ENCODE data around the gene FAT4.

FAT4 gene

DNA sequence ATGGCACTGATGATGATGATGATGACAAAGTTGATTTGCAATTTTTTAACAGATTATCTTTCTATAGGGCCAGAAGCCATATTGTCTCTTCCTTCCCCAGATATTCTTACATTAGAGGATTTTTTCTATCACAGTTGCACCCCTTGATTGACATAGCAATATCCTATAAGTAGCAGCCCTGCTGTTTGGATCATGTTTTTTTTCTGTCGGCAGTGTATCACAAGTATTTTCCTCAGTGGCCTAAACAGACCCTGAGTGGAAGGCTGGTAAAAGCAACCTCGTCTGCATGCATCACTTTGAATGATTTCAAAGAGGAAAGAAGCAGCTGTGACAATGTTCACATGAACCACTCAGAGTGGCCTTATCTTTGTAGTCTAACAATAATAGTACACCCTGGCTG lies 41.0 kb downstream of the FAT4 start:
- Histone ChIP-seq H3K9me3 (ENCODE audit: control insufficient read depth, insufficient read depth, low read depth, low read length) (no peaks in the 10 kb centered on the region), H3K4me1 (ENCODE audit: control insufficient read depth, insufficient read depth, low read length) (peaks cover 5% of the 10 kb centered on the region; the same call in 1 of the 2 replicates), H3K4me3 (ENCODE audit: low read depth, low read length) (no peak overlapping the region), H3K36me3 (ENCODE audit: control insufficient read depth in 2 of 2, insufficient read depth in 1 of 2, low read length in 2 of 2) (no peaks in the 10 kb centered on the region), H3K27ac (ENCODE audit: extremely low read depth, low read depth, low read length) (no peak overlapping the region)
- TF ChIP-seq ZNF416 (tag by site-specific recombination; IDR thresholded peaks at IDR 0.05) (no peak), ZNF155 (tag by site-specific recombination; IDR thresholded peaks at IDR 0.05) (no peak), ZBTB17 (tag by site-specific recombination; IDR thresholded peaks at IDR 0.05) (no peak), ZNF24 (tag by site-specific recombination; IDR thresholded peaks at IDR 0.05) (no peak), ZNF341 (tag by site-specific recombination; IDR thresholded peaks at IDR 0.05; ENCODE audit: low read depth) (no peak), ZNF121 (tag by site-specific recombination; IDR thresholded peaks at IDR 0.05) (no peak), ZNF16 (tag by site-specific recombination; IDR thresholded peaks at IDR 0.05; ENCODE audit: low read depth) (no peak), ZNF19 (tag by site-specific recombination; IDR thresholded peaks at IDR 0.05; ENCODE audit: low read depth) (no peak), SP7 (tag by site-specific recombination; IDR thresholded peaks at IDR 0.05) (no peak), MEIS1 (CRISPR knock-in tag; IDR thresholded peaks at IDR 0.05; ENCODE audit: borderline replicate concordance) (no peak)
- TF ChIP-seq, protein P1, sequence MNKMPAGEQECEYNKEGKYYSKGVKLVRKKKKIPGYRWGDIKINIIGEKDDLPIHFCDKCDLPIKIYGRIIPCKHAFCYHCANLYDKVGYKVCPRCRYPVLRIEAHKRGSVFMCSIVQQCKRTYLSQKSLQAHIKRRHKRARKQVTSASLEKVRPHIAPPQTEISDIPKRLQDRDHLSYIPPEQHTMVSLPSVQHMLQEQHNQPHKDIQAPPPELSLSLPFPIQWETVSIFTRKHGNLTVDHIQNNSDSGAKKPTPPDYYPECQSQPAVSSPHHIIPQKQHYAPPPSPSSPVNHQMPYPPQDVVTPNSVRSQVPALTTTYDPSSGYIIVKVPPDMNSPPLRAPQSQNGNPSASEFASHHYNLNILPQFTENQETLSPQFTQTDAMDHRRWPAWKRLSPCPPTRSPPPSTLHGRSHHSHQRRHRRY (tag by site-specific recombination; IDR thresholded peaks at IDR 0.05) = no peak
- TF ChIP-seq, protein P2, sequence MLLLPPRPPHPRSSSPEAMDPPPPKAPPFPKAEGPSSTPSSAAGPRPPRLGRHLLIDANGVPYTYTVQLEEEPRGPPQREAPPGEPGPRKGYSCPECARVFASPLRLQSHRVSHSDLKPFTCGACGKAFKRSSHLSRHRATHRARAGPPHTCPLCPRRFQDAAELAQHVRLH (tag by site-specific recombination; IDR thresholded peaks at IDR 0.05) = no peak
- TF ChIP-seq, protein P3, sequence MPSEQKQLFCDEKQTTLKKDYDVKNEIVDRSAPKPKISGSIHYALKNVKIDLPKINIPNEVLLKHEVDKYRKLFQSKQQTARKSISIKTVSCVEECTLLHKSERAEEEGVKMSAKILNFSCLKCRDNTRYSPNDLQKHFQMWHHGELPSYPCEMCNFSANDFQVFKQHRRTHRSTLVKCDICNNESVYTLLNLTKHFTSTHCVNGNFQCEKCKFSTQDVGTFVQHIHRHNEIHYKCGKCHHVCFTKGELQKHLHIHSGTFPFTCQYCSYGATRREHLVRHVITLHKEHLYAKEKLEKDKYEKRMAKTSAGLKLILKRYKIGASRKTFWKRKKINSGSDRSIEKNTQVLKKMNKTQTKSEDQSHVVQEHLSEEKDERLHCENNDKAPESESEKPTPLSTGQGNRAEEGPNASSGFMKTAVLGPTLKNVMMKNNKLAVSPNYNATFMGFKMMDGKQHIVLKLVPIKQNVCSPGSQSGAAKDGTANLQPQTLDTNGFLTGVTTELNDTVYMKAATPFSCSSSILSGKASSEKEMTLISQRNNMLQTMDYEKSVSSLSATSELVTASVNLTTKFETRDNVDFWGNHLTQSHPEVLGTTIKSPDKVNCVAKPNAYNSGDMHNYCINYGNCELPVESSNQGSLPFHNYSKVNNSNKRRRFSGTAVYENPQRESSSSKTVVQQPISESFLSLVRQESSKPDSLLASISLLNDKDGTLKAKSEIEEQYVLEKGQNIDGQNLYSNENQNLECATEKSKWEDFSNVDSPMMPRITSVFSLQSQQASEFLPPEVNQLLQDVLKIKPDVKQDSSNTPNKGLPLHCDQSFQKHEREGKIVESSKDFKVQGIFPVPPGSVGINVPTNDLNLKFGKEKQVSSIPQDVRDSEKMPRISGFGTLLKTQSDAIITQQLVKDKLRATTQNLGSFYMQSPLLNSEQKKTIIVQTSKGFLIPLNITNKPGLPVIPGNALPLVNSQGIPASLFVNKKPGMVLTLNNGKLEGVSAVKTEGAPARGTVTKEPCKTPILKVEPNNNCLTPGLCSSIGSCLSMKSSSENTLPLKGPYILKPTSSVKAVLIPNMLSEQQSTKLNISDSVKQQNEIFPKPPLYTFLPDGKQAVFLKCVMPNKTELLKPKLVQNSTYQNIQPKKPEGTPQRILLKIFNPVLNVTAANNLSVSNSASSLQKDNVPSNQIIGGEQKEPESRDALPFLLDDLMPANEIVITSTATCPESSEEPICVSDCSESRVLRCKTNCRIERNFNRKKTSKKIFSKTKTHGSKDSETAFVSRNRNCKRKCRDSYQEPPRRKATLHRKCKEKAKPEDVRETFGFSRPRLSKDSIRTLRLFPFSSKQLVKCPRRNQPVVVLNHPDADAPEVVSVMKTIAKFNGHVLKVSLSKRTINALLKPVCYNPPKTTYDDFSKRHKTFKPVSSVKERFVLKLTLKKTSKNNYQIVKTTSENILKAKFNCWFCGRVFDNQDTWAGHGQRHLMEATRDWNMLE (tag by site-specific recombination; conservative IDR thresholded peaks at IDR 0.05; ENCODE audit: low read depth) = no peak
- TF ChIP-seq, protein P4, sequence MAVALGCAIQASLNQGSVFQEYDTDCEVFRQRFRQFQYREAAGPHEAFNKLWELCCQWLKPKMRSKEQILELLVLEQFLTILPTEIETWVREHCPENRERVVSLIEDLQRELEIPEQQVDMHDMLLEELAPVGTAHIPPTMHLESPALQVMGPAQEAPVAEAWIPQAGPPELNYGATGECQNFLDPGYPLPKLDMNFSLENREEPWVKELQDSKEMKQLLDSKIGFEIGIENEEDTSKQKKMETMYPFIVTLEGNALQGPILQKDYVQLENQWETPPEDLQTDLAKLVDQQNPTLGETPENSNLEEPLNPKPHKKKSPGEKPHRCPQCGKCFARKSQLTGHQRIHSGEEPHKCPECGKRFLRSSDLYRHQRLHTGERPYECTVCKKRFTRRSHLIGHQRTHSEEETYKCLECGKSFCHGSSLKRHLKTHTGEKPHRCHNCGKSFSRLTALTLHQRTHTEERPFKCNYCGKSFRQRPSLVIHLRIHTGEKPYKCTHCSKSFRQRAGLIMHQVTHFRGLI (tag by site-specific recombination; IDR thresholded peaks at IDR 0.05) = no peak
- TF ChIP-seq, protein P5, sequence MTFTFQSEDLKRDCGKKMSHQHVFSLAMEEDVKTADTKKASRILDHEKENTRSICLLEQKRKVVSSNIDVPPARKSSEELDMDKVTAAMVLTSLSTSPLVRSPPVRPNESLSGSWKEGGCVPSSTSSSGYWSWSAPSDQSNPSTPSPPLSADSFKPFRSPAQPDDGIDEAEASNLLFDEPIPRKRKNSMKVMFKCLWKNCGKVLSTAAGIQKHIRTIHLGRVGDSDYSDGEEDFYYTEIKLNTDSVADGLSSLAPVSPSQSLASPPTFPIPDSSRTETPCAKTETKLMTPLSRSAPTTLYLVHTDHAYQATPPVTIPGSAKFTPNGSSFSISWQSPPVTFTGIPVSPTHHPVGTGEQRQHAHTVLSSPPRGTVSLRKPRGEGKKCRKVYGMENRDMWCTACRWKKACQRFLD (tag by site-specific recombination; IDR thresholded peaks at IDR 0.05) = no peak
- POLR2A ChIA-PET = no interaction called here
- CTCF ChIA-PET = no interaction called here

DNA sequence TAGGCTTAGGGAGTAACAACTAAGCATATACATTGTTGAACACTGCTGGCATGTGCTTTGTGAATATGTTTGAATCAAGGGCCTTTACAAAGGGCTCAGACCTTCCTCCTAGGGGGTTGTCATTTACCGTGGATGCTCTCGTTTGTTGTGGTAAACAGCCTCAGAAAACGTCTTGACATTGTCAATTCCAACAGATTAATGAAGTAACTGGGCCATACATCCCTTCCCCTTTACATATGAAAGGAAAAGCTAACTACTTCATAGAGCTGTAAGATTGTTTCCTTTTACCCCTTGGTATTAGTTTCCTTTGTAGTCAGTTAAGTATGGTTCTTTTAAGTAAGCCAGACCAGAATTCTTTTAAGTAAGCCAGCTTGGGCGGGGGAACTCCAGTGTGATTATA lies 42.9 kb downstream of the FAT4 start:
- Histone ChIP-seq H3K36me3 (ENCODE audit: control insufficient read depth in 2 of 2, insufficient read depth in 1 of 2, low read length in 2 of 2) (no peaks in the 10 kb centered on the region), H3K27ac (ENCODE audit: extremely low read depth, low read depth, low read length) (no peak overlapping the region), H3K4me3 (ENCODE audit: low read depth, low read length) (no peak overlapping the region), H3K4me1 (ENCODE audit: control insufficient read depth, insufficient read depth, low read length) (peaks cover 5% of the 10 kb centered on the region; the same call in 1 of the 2 replicates), H3K9me3 (ENCODE audit: control insufficient read depth, insufficient read depth, low read depth, low read length) (no peaks in the 10 kb centered on the region)
- CTCF ChIA-PET = no interaction called here
- POLR2A ChIA-PET = no interaction called here
- TF ChIP-seq ZNF114 (tag by site-specific recombination; IDR thresholded peaks at IDR 0.05) = no peak
- TF ChIP-seq ZXDB (tag by site-specific recombination; IDR thresholded peaks at IDR 0.05) = no peak
- TF ChIP-seq, protein P6, sequence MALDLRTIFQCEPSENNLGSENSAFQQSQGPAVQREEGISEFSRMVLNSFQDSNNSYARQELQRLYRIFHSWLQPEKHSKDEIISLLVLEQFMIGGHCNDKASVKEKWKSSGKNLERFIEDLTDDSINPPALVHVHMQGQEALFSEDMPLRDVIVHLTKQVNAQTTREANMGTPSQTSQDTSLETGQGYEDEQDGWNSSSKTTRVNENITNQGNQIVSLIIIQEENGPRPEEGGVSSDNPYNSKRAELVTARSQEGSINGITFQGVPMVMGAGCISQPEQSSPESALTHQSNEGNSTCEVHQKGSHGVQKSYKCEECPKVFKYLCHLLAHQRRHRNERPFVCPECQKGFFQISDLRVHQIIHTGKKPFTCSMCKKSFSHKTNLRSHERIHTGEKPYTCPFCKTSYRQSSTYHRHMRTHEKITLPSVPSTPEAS (tag by site-specific recombination; IDR thresholded peaks at IDR 0.05) = no peak
- TF ChIP-seq ZNF404 (tag by site-specific recombination; IDR thresholded peaks at IDR 0.05) = no peak
- no peak for TF ChIP-seq IKZF3 (tag by site-specific recombination; IDR thresholded peaks at IDR 0.05)
- TF ChIP-seq, protein P7, sequence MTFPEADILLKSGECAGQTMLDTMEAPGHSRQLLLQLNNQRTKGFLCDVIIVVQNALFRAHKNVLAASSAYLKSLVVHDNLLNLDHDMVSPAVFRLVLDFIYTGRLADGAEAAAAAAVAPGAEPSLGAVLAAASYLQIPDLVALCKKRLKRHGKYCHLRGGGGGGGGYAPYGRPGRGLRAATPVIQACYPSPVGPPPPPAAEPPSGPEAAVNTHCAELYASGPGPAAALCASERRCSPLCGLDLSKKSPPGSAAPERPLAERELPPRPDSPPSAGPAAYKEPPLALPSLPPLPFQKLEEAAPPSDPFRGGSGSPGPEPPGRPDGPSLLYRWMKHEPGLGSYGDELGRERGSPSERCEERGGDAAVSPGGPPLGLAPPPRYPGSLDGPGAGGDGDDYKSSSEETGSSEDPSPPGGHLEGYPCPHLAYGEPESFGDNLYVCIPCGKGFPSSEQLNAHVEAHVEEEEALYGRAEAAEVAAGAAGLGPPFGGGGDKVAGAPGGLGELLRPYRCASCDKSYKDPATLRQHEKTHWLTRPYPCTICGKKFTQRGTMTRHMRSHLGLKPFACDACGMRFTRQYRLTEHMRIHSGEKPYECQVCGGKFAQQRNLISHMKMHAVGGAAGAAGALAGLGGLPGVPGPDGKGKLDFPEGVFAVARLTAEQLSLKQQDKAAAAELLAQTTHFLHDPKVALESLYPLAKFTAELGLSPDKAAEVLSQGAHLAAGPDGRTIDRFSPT (tag by site-specific recombination; IDR thresholded peaks at IDR 0.05) = no peak
- TF ChIP-seq ZNF529 (tag by site-specific recombination; IDR thresholded peaks at IDR 0.05; ENCODE audit: insufficient replicate concordance) = no peak
- TF ChIP-seq SCRT2 (tag by site-specific recombination; IDR thresholded peaks at IDR 0.05) = no peak
- no peak for TF ChIP-seq ZNF324 (tag by site-specific recombination; IDR thresholded peaks at IDR 0.05)

All from HEK293 (cell line).